Neural crest cell (in vitro differentiated cells): ENCODE measurements around the gene RADIL. TPM values are rescaled to one million over a fixed set of nuclear protein-coding genes. Genes with fewer than 3 reads are reported as not detected.

Experiments used
- DNase-seq: peaks from one replicate; pipeline ENCODE4 v3.0.0; 2021; ENCODE audit warnings: low read depth, mixed read lengths, low spot score
- H3K27ac Mint-ChIP-seq: one replicate; pipeline ENCODE4 v1.8.0; 2021; ENCODE audit warnings: mild to moderate bottlenecking, mixed read lengths; ENCODE audit not compliant: unreplicated experiment
- H3K27me3 Mint-ChIP-seq: 2 replicates; pipeline ENCODE4 v1.8.0; 2021; ENCODE audit warnings: low read depth, mild to moderate bottlenecking, mixed read lengths
- H3K36me3 Mint-ChIP-seq: 2 replicates; pipeline ENCODE4 v1.8.0; 2021; ENCODE audit warnings: low read depth, mild to moderate bottlenecking, mixed read lengths
- H3K4me1 Mint-ChIP-seq: 2 replicates; pipeline ENCODE4 v1.8.0; 2021; ENCODE audit warnings: mixed read lengths
- H3K4me3 Mint-ChIP-seq: one replicate; pipeline ENCODE4 v1.8.0; 2021; ENCODE audit warnings: mild to moderate bottlenecking, mixed read lengths
- H3K9me3 Mint-ChIP-seq: 2 replicates; pipeline ENCODE4 v1.8.0; 2021; ENCODE audit warnings: mixed read lengths
- CTCF ChIP-seq: fragments of 200-600 bp; sonication (generic); conservative IDR thresholded peaks from 2 replicates; pipeline ENCODE4 v1.5.0; 2021; ENCODE audit warnings: antibody characterized with exemption, mild to moderate bottlenecking
- total RNA-seq: library from RNA; stranded (reverse); gene quantifications from 2 replicates; pipeline ENCODE4 v1.2.1, GENCODE V29; 2021

The RADIL gene
- total RNA-seq, 1 donor from 2014 or later, result 13.8 TPM

GRCh38 chr7:4817178-4817901, 66.2 kb downstream of the RADIL start:
- H3K4me3 Mint-ChIP-seq, result no peak overlapping the region
- no peak for DNase-seq

DNA sequence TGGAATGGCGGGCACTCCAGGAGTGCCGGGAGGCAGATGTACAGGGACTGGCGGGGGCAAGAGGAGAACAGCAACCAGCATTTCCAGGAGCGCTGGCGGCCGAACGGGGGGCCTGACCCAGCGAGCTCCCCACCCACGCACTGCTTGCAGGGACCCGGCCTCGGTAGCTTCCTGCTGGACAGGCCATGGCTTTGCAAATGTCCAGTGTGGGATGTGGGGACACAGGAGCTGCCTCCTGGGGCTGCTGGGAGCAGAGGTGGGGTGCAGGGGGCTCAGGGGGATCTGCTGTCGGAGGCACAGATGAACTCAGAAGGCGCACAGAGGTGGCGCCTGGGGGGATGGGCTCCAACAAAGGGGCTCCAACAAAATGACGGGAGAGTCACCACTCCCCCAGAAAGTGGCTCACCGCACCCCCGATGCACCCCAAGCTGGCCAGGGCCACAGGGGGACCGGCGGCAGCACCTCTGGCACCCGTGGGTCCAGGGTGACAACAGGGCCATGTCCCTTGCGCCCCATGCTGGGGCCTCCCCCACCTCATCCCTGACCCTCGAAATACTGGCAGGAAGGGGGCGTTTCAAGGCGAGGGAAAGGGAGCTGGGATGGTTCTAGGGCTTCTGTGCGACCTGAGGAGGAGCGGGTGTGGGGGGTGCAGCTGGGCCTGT, 67.0 kb downstream of the RADIL start:
- DNase-seq, result no peak
- H3K36me3 Mint-ChIP-seq, result peaks cover 15% of the 10 kb centered on the region
- H3K27ac Mint-ChIP-seq, result no peak overlapping the region
- no peaks in the 10 kb centered on the region for H3K27me3 Mint-ChIP-seq
- H3K9me3 Mint-ChIP-seq, result no peaks in the 10 kb centered on the region
- no peaks in the 10 kb centered on the region for H3K4me1 Mint-ChIP-seq
- no peak for TF ChIP-seq CTCF
- no peak overlapping the region for H3K4me3 Mint-ChIP-seq

More at GRCh38 chr7:4817178-4817901, 66.2 kb downstream of the RADIL start:
- H3K27me3 Mint-ChIP-seq, result no peaks in the 10 kb centered on the region
- no peak overlapping the region for H3K27ac Mint-ChIP-seq
- H3K9me3 Mint-ChIP-seq, result no peaks in the 10 kb centered on the region
- H3K36me3 Mint-ChIP-seq, result peaks cover 15% of the 10 kb centered on the region
- no peaks in the 10 kb centered on the region for H3K4me1 Mint-ChIP-seq
- TF ChIP-seq CTCF, result no peak

GRCh38 chr7:4815609-4816418, 67.7 kb downstream of the RADIL start:
- Mint-ChIP-seq H3K27ac (no peak overlapping the region), H3K36me3 (peaks cover 15% of the 10 kb centered on the region), H3K4me3 (no peak overlapping the region), H3K9me3 (no peaks in the 10 kb centered on the region), H3K4me1 (no peaks in the 10 kb centered on the region), H3K27me3 (no peaks in the 10 kb centered on the region)
- DNase-seq, result no peak
- no peak for TF ChIP-seq CTCF

GRCh38 chr7:4815121-4815520, 68.4 kb downstream of the RADIL start:
- Mint-ChIP-seq H3K27ac (no peak overlapping the region), H3K4me1 (no peaks in the 10 kb centered on the region), H3K27me3 (no peaks in the 10 kb centered on the region), H3K36me3 (peaks cover 15% of the 10 kb centered on the region), H3K4me3 (no peak overlapping the region), H3K9me3 (no peaks in the 10 kb centered on the region)
- TF ChIP-seq CTCF, result no peak
- DNase-seq, result no peak

DNA sequence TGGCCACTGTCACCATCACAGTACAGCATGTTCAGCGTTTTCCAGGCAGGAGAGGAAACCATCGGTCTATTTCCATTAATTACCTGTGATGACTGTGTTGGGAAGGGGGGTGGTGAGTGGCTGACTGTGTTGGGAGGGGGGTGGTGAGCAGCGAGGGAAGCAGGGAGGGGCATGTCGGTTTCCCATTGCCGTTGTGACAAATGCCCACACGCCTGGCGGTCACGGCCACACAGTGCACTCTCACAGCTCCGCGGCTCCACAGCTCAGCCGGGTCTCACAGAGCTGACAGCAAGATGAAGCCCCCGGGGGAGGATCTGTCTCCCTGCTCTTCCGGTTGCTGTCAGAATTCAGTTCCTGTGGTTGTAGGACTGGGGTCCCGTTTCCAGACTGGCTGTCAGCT, 69.1 kb downstream of the RADIL start:
- DNase-seq, result no peak

More for the DNA sequence above, 69.1 kb downstream of the RADIL start:
- Mint-ChIP-seq H3K27me3 (no peaks in the 10 kb centered on the region), H3K4me3 (no peak overlapping the region), H3K36me3 (peaks cover 15% of the 10 kb centered on the region), H3K9me3 (no peaks in the 10 kb centered on the region), H3K4me1 (no peaks in the 10 kb centered on the region), H3K27ac (no peak overlapping the region)
- no peak for TF ChIP-seq CTCF
